Panc1 (cell line): Measurements from ENCODE around the gene RANBP3.

Experiments
- POLR2AphosphoS5 ChIP-seq: IDR thresholded peaks from 2 replicates; pipeline ENCODE4 v1.6.1; 2012; ENCODE audit warnings: mild to moderate bottlenecking, low read depth, low read length, moderate library complexity
- TF ChIP-seq, protein P1 (sequence below), 2 experiments: IDR thresholded peaks; 2 replicates each; pipeline ENCODE4 v1.6.1; 2011 to 2012; ENCODE audit warnings: low read depth in 2 of 2, control low read depth in 1 of 2, low read length in 1 of 2, mild to moderate bottlenecking in 1 of 2, moderate library complexity in 1 of 2; ENCODE audit not compliant: insufficient read depth in 1 of 2
- TF ChIP-seq, protein P2 (sequence below): fragments of 450-650 bp; IDR thresholded peaks from 2 replicates; pipeline ENCODE4 v1.5.1; 2017; ENCODE audit warnings: mild to moderate bottlenecking

DNA sequence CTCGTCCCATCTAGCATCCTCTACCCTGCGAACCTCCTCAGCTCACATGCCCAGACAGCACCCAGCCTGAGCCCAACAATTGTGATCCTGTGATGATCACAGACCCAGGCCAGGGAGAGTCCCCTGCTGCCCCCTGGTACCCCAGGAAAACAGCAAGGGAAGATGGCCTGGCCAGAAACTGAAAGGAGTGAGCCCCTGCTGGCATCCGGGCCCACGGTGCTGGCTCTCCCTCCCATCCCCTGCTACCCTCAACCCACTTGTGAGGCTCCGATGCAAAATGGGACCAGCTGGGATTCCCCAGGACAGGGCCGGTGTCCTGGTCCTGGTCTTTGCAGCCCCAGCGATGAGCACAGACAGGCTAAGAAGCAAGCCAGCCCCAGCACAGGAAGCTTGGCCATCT is 14.1 kb downstream of the RANBP3 start:
- TF ChIP-seq, protein P1, sequence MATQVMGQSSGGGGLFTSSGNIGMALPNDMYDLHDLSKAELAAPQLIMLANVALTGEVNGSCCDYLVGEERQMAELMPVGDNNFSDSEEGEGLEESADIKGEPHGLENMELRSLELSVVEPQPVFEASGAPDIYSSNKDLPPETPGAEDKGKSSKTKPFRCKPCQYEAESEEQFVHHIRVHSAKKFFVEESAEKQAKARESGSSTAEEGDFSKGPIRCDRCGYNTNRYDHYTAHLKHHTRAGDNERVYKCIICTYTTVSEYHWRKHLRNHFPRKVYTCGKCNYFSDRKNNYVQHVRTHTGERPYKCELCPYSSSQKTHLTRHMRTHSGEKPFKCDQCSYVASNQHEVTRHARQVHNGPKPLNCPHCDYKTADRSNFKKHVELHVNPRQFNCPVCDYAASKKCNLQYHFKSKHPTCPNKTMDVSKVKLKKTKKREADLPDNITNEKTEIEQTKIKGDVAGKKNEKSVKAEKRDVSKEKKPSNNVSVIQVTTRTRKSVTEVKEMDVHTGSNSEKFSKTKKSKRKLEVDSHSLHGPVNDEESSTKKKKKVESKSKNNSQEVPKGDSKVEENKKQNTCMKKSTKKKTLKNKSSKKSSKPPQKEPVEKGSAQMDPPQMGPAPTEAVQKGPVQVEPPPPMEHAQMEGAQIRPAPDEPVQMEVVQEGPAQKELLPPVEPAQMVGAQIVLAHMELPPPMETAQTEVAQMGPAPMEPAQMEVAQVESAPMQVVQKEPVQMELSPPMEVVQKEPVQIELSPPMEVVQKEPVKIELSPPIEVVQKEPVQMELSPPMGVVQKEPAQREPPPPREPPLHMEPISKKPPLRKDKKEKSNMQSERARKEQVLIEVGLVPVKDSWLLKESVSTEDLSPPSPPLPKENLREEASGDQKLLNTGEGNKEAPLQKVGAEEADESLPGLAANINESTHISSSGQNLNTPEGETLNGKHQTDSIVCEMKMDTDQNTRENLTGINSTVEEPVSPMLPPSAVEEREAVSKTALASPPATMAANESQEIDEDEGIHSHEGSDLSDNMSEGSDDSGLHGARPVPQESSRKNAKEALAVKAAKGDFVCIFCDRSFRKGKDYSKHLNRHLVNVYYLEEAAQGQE (IDR thresholded peaks at IDR 0.05; ENCODE audit: insufficient read depth in 1 of 2, low read depth in 2 of 2, low read length in 1 of 2): no peak
- TF ChIP-seq, protein P2, sequence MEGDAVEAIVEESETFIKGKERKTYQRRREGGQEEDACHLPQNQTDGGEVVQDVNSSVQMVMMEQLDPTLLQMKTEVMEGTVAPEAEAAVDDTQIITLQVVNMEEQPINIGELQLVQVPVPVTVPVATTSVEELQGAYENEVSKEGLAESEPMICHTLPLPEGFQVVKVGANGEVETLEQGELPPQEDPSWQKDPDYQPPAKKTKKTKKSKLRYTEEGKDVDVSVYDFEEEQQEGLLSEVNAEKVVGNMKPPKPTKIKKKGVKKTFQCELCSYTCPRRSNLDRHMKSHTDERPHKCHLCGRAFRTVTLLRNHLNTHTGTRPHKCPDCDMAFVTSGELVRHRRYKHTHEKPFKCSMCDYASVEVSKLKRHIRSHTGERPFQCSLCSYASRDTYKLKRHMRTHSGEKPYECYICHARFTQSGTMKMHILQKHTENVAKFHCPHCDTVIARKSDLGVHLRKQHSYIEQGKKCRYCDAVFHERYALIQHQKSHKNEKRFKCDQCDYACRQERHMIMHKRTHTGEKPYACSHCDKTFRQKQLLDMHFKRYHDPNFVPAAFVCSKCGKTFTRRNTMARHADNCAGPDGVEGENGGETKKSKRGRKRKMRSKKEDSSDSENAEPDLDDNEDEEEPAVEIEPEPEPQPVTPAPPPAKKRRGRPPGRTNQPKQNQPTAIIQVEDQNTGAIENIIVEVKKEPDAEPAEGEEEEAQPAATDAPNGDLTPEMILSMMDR: no peak
- TF ChIP-seq POLR2AphosphoS5: no peak
